ENCODE measurements around the gene SPIRE1. TPM values are rescaled to one million over a fixed set of nuclear protein-coding genes. Genes with fewer than 3 reads are reported as not detected.
A peak's percentile ranks its signal among the peaks of the same experiment; 100 is the strongest.
"Not testable (repeated sequence)": the region's sequence is repeated elsewhere in the genome, so short reads cannot be mapped to it uniquely, and the experiment has no call there.

The SPIRE1 gene
- total and polyA plus RNA-seq, 4 donors = 46.9 to 64.2 (median 56.3) TPM

DNA sequence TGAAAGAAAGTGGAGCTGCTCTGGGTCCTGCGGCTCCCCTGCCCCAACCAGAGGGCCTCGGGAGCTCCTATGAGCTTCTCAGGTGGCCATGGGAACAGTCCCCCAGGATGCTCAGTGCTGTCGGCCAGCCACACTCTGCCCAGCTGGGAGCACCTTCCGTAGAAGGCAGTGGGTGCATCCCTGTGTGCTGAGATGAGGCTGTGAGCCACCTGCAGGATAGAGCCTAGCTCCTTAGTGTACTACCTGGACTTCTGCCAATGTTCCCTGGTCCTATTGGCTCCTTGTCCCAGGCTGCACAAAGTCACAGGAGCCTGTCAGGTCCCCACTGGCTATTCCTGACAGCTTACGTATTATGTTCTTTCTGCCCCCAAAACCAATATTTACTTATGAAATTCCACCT, 234.1 kb downstream of the SPIRE1 start:
- Histone ChIP-seq H3K9me3 (ENCODE audit: control insufficient read depth, insufficient read depth, low read length) (peaks cover 4% of the 10 kb centered on the region), H3K4me1 (ENCODE audit: control insufficient read depth, insufficient read depth, low read length) (peaks cover 28% of the 10 kb centered on the region), H3K27me3 (ENCODE audit: control insufficient read depth, insufficient read depth, low read length) (no peaks in the 10 kb centered on the region), H3K36me3 (ENCODE audit: control insufficient read depth, insufficient read depth, low read length) (peaks cover 33% of the 10 kb centered on the region), H3K27ac (ENCODE audit: low read depth, low read length) (no peak overlapping the region), H3K4me3 (ENCODE audit: low read depth, low read length) (no peak overlapping the region)
- 57% methylated on average over 4 of the region's 5 CpGs for WGBS (ENCODE audit: insufficient coverage)
- peak in 2 of 6 donors; percentile 11 to 31 for DNase-seq (ENCODE audit: low read depth in 4 of 6, low spot score in 6 of 6)

DNA sequence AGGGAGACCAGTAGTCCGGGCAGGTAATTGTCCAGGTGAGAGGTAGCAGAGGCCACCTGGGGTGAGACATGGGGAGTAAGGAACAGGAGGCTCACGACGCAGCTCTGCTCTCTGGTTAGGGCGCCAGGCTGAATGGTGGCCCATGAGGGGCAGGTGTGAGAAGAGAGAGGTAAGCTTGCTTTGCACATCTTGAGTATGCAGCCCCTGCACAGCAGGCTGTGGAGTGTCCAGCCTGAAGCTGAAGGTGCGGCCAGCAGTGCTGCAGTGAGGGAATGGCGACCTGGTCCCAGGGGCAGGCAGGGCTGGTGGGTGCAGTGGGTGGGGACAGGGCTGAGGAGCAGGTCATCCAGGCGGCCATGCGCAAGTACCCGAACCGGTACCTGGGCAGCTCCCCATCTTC, 234.5 kb downstream of the SPIRE1 start:
- DNase-seq (ENCODE audit: low read depth in 4 of 6, low spot score in 6 of 6) = no peak
- 97% methylated on average over 10 of the region's 10 CpGs for WGBS (ENCODE audit: insufficient coverage)
- Histone ChIP-seq H3K4me3 (ENCODE audit: low read depth, low read length) (no peak overlapping the region), H3K27ac (ENCODE audit: low read depth, low read length) (no peak overlapping the region), H3K9me3 (ENCODE audit: control insufficient read depth, insufficient read depth, low read length) (peaks cover 4% of the 10 kb centered on the region), H3K4me1 (ENCODE audit: control insufficient read depth, insufficient read depth, low read length) (peaks cover 28% of the 10 kb centered on the region), H3K36me3 (ENCODE audit: control insufficient read depth, insufficient read depth, low read length) (peaks cover 29% of the 10 kb centered on the region), H3K27me3 (ENCODE audit: control insufficient read depth, insufficient read depth, low read length) (no peaks in the 10 kb centered on the region)

DNA sequence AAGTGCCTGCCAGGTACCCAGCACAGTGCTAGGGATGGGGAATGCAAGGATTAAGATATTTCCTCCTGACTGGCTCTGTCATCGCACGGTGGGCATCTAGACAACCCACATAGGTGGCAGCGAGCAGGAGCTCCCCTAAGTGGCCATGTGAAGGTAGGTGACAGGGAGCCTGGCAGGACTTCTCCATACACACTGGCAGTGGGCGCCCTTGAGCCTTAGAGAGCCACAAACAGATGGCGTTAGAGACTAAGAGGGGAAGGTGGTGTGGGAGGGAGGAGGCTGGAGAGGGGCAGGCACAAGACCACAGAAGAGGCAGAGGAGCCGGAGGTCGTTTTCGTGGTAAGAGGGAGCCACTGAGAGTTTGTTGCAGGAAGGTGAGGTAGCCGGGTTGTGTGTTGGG, 235.0 kb downstream of the SPIRE1 start:
- Histone ChIP-seq H3K27me3 (ENCODE audit: control insufficient read depth, insufficient read depth, low read length) (no peaks in the 10 kb centered on the region), H3K4me1 (ENCODE audit: control insufficient read depth, insufficient read depth, low read length) (peaks cover 28% of the 10 kb centered on the region), H3K4me3 (ENCODE audit: low read depth, low read length) (no peak overlapping the region), H3K27ac (ENCODE audit: low read depth, low read length) (no peak overlapping the region), H3K9me3 (ENCODE audit: control insufficient read depth, insufficient read depth, low read length) (peaks cover 4% of the 10 kb centered on the region), H3K36me3 (ENCODE audit: control insufficient read depth, insufficient read depth, low read length) (peaks cover 25% of the 10 kb centered on the region)
- DNase-seq (ENCODE audit: low read depth in 4 of 6, low spot score in 6 of 6) = peak in 1 of 6 donors; percentile 14
- WGBS (ENCODE audit: insufficient coverage) = 80% methylated on average over 8 of the region's 9 CpGs

DNA sequence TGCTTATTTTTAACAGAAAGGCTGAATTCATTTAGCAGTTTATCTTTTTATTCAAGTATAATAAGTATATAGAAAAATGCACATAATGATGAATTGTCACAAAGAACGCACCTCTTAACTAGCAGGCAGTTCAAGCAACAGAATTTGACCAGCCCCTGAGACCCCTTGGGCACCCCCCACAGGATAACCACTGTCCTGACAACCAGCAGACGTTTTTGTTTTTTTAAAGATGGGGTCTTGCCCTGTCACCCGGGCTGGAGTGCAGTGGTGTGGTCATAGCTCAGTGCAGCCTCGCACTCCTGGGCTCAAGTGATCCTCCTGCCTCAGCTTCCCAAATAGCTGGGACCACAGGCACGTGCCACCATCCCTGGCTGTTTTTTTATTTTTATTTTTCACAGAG, 236.2 kb downstream of the SPIRE1 start:
- peaks cover 16% of the 10 kb centered on the region for H3K36me3 ChIP-seq (ENCODE audit: control insufficient read depth, insufficient read depth, low read length)
- DNase-seq (ENCODE audit: low read depth in 4 of 6, low spot score in 6 of 6) = no peak
- peaks cover 28% of the 10 kb centered on the region for H3K4me1 ChIP-seq (ENCODE audit: control insufficient read depth, insufficient read depth, low read length)
- no peak overlapping the region for H3K4me3 ChIP-seq (ENCODE audit: low read depth, low read length)
- whole genome bisulfite sequencing (ENCODE audit: insufficient coverage) = 49% methylated on average over 3 of the region's 5 CpGs
- H3K27me3 ChIP-seq (ENCODE audit: control insufficient read depth, insufficient read depth, low read length) = no peaks in the 10 kb centered on the region
- no peaks in the 10 kb centered on the region for H3K9me3 ChIP-seq (ENCODE audit: control insufficient read depth, insufficient read depth, low read length)
- no peak overlapping the region for H3K27ac ChIP-seq (ENCODE audit: low read depth, low read length)

DNA sequence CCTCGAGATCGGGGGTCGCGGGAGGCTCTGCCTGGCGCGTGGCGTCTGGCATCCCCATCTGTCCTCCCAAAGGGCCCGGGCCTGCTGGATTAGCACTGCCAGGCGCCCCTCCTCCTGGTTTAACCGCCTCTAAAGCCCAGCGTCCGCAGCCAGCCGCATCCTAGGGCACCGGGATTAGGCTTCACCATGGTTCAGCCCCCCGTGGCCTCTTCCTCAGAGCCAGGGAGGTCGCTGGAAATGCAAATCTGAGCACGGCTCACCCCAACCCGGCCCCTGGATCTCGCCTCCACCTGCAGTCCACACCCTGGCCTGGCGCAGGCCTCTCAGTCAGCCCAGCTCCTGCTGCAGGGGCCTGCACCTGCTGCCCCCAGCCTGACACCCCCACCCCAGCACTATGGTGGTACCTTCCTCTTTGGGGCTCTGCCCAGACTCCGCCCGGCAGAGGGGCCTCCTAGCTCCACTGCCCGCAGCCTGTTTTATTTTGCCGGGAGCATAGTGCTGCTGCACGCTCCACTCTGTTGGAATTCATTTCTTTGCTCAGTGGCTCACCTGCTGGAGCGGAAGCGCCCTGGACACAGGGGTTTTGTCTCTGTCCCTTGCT, 237.0 kb downstream of the SPIRE1 start:
- no peaks in the 10 kb centered on the region for H3K27me3 ChIP-seq (ENCODE audit: control insufficient read depth, insufficient read depth, low read length)
- DNase-seq (ENCODE audit: low read depth in 4 of 6, low spot score in 6 of 6) = peak in 3 of 6 donors; percentile 65 to 90 (median 86)
- H3K9me3 ChIP-seq (ENCODE audit: control insufficient read depth, insufficient read depth, low read length) = no peaks in the 10 kb centered on the region
- peak overlapping the region; percentile 37 for H3K4me3 ChIP-seq (ENCODE audit: low read depth, low read length)
- H3K27ac ChIP-seq (ENCODE audit: low read depth, low read length) = peak overlapping the region; percentile 75
- 5% methylated on average over 26 of the region's 27 CpGs for WGBS (ENCODE audit: insufficient coverage)
- H3K36me3 ChIP-seq (ENCODE audit: control insufficient read depth, insufficient read depth, low read length) = peaks cover 16% of the 10 kb centered on the region
- H3K4me1 ChIP-seq (ENCODE audit: control insufficient read depth, insufficient read depth, low read length) = peaks cover 32% of the 10 kb centered on the region

DNA sequence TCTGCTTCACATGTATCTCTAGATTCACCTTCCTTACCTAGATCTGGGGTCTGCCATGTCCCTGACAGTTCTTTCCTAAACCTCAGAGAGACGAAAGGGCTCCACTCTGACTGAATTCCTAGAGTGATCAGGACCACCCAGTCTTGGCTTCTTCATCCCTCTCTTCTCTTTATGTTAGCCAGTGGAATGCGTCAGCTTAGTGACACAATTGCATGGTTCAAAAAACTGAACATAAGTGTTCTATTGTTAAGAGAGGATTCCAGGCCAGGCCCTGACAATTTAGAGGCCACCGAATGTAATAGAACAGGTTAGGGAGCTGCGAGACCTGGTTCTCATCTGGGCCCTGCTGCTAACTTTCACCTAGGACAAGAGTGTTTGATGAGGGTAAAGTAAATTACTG, 240.2 kb downstream of the SPIRE1 start:
- Histone ChIP-seq H3K4me1 (ENCODE audit: control insufficient read depth, insufficient read depth, low read length) (peaks cover 43% of the 10 kb centered on the region), H3K27ac (ENCODE audit: low read depth, low read length) (no peak overlapping the region), H3K27me3 (ENCODE audit: control insufficient read depth, insufficient read depth, low read length) (no peaks in the 10 kb centered on the region), H3K36me3 (ENCODE audit: control insufficient read depth, insufficient read depth, low read length) (peaks cover 7% of the 10 kb centered on the region), H3K4me3 (ENCODE audit: low read depth, low read length) (no peak overlapping the region), H3K9me3 (ENCODE audit: control insufficient read depth, insufficient read depth, low read length) (no peaks in the 10 kb centered on the region)
- DNase-seq (ENCODE audit: low read depth in 4 of 6, low spot score in 6 of 6) = no peak
- 25% methylated on average over 1 of the region's 4 CpGs for WGBS (ENCODE audit: insufficient coverage)

DNA sequence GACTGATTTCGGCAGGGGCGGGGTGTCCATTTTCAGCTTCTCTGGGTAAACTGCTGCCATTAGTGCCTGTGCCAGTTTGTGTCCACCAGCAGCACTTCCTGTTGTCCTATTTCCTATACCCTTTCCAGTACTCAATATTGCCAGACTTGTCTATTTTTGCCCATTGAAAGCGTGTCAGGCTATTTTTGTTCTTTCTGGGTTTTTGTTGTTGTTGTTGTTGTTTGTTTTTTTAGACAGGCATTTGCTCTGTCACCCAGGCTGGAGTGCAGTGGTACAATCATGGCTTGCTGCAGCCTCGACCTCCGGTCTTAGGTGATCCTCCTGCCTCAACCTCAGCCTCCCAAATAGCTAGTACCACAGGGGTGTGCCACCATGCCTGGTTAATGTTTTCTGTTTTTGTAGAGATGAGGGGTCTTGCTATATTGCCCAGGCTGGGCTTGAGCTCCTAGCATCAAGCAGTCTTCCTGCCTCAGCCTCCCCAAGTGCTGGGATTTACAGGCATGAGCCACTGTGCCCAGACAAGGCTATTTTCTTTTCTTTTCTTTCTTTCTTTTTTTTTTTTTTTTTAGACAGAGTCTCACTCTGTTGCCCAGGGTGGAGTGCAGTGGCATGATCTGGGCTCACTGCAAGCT, 241.7 kb downstream of the SPIRE1 start:
- Histone ChIP-seq H3K9me3 (ENCODE audit: control insufficient read depth, insufficient read depth, low read length) (no peaks in the 10 kb centered on the region), H3K27me3 (ENCODE audit: control insufficient read depth, insufficient read depth, low read length) (no peaks in the 10 kb centered on the region), H3K4me1 (ENCODE audit: control insufficient read depth, insufficient read depth, low read length) (peaks cover 39% of the 10 kb centered on the region), H3K4me3 (ENCODE audit: low read depth, low read length) (no peak overlapping the region), H3K36me3 (ENCODE audit: control insufficient read depth, insufficient read depth, low read length) (peaks cover 2% of the 10 kb centered on the region), H3K27ac (ENCODE audit: low read depth, low read length) (peak overlapping the region; percentile 52)
- DNase-seq (ENCODE audit: low read depth in 4 of 6, low spot score in 6 of 6) = no peak
- 91% methylated on average over 4 of the region's 5 CpGs for WGBS (ENCODE audit: insufficient coverage)

DNA sequence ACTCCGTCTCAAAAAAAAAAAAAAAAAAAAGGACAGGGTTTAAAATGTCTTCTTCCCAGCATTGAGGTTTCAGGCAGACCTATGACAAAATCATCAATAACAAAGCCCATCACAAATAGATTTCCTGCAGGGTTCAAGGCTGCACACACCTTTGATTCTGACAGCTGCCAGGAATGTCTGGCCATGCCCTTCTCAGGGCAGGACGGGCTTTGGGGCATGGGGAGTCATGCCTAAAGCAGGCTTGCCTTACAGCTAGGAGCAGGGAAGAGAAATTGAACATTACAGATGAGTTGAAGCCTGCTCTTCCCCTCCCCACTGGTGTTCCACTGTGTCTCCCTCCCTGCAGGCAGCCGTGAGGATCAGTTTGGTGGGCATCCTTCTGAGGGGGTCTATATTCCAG, 246.5 kb downstream of the SPIRE1 start:
- Histone ChIP-seq H3K4me3 (ENCODE audit: low read depth, low read length) (no peak overlapping the region), H3K36me3 (ENCODE audit: control insufficient read depth, insufficient read depth, low read length) (peaks cover 2% of the 10 kb centered on the region), H3K27ac (ENCODE audit: low read depth, low read length) (no peak overlapping the region), H3K4me1 (ENCODE audit: control insufficient read depth, insufficient read depth, low read length) (peaks cover 41% of the 10 kb centered on the region), H3K9me3 (ENCODE audit: control insufficient read depth, insufficient read depth, low read length) (no peaks in the 10 kb centered on the region), H3K27me3 (ENCODE audit: control insufficient read depth, insufficient read depth, low read length) (peaks cover 3% of the 10 kb centered on the region)
- no peak for DNase-seq (ENCODE audit: low read depth in 4 of 6, low spot score in 6 of 6)
- no CpG with 5 or more reads among the region's 3 CpGs for WGBS (ENCODE audit: insufficient coverage)

DNA sequence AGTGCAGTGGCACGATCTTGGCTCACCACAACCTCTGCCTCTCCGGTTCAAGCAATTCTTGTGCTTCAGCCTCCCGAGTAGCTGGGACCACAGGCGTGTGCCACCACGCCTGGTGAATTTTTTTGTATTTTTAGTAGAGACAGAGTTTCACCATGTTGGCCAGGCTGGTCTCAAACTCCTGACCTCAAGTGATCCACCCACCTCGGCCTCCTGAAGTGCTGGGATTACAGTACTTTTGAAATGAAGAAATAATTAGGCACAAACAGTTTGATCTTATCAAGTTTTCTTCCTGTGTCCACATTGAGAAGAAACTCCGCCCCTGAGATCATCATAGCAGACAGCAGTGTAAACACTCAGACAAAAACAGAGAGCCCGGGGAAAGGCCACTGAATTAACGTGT, 247.2 kb downstream of the SPIRE1 start:
- DNase-seq (ENCODE audit: low read depth in 4 of 6, low spot score in 6 of 6); H3K4me3 ChIP-seq (ENCODE audit: low read depth, low read length); H3K36me3 ChIP-seq (ENCODE audit: control insufficient read depth, insufficient read depth, low read length); H3K27ac ChIP-seq (ENCODE audit: low read depth, low read length); H3K9me3 ChIP-seq (ENCODE audit: control insufficient read depth, insufficient read depth, low read length); H3K27me3 ChIP-seq (ENCODE audit: control insufficient read depth, insufficient read depth, low read length): not testable (repeated sequence)
- H3K4me1 ChIP-seq (ENCODE audit: control insufficient read depth, insufficient read depth, low read length) = peaks cover 36% of the 10 kb centered on the region
- WGBS (ENCODE audit: insufficient coverage) = 85% methylated on average over 2 of the region's 9 CpGs

DNA sequence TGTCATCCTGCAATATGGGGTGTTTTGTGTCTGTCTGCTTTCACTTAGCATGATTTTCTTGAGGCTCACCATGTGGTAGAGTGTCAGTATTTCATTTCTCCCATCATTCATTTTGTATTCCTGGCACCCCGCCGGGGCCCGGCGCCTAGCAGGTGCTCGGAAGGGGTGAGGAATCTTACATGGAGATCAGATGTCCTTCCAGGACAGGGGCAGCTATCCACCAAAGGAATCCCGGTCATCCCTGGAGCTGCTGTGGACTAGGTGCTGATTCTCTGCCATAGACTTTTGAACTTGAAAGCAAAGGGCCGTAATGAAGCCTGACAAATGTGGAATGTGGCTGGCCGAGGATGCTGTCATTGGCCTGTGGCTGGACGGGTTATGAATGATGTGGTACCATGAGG, 247.8 kb downstream of the SPIRE1 start:
- Histone ChIP-seq H3K36me3 (ENCODE audit: control insufficient read depth, insufficient read depth, low read length) (peaks cover 2% of the 10 kb centered on the region), H3K27ac (ENCODE audit: low read depth, low read length) (no peak overlapping the region), H3K27me3 (ENCODE audit: control insufficient read depth, insufficient read depth, low read length) (peaks cover 6% of the 10 kb centered on the region), H3K4me1 (ENCODE audit: control insufficient read depth, insufficient read depth, low read length) (peaks cover 29% of the 10 kb centered on the region), H3K9me3 (ENCODE audit: control insufficient read depth, insufficient read depth, low read length) (no peaks in the 10 kb centered on the region), H3K4me3 (ENCODE audit: low read depth, low read length) (no peak overlapping the region)
- WGBS (ENCODE audit: insufficient coverage) = 68% methylated on average over 5 of the region's 9 CpGs
- peak in 1 of 6 donors; percentile 72 for DNase-seq (ENCODE audit: low read depth in 4 of 6, low spot score in 6 of 6)

All from spinal cord (tissue), 10 donors.